IMR-90 (cell line): Measurements from ENCODE around the gene SCAMP2. TPM values are rescaled to one million over a fixed set of nuclear protein-coding genes. Genes with fewer than 3 reads are reported as not detected.

Experiments
- ATAC-seq: fragments of 200-7000 bp; cut with Tn5 transposase; 2 replicates; pipeline ENCODE4 v1.9.1; 2020; ENCODE audit warnings: low read depth, mild to moderate bottlenecking, moderate library complexity
- BruUV-seq: library from RNA; stranded (reverse); fragments of 400-500 nt; replicated peaks from 2 replicates; lab custom pipeline; 2021; lab: Mats Ljungman, UMichigan
- CTCF ChIA-PET: fragments of 300-600 bp; formaldehyde crosslinking; extraction: SDS; loops from one replicate; lab custom pipeline; 2021; ENCODE audit warnings: antibody characterized with exemption; lab: Yijun Ruan, JAX
- POLR2A ChIA-PET: fragments of 300-600 bp; sonication (Branson Sonifier 250); formaldehyde crosslinking; loops from one replicate; lab custom pipeline; 2022; ENCODE audit warnings: antibody characterized with exemption; ENCODE audit not compliant: unreplicated experiment; lab: Charles Lee
- DNase-seq: peaks from one replicate; pipeline ENCODE4 v3.0.0; 2013
- H2AFZ ChIP-seq: replicated peaks from 2 replicates; pipeline ENCODE3; 2013; ENCODE audit warnings: low read length, mild to moderate bottlenecking; ENCODE audit not compliant: poor library complexity
- H2AK5ac ChIP-seq: 2 replicates; pipeline ENCODE4 v1.6.1; 2013; ENCODE audit warnings: low read depth, low read length, inconsistent platforms
- H2AK9ac ChIP-seq: replicated peaks from 2 replicates; pipeline ENCODE3; 2013; ENCODE audit warnings: mild to moderate bottlenecking, low read depth, low read length, moderate library complexity; ENCODE audit not compliant: poor library complexity
- H2BK120ac ChIP-seq: 2 replicates; pipeline ENCODE4 v1.6.1; 2013; ENCODE audit warnings: low read depth, low read length, inconsistent platforms
- H2BK15ac ChIP-seq: 3 replicates; pipeline ENCODE4 v1.6.1; 2013; ENCODE audit warnings: low read depth, low read length, inconsistent platforms
- H2BK20ac ChIP-seq: 2 replicates; pipeline ENCODE4 v1.6.1; 2013; ENCODE audit warnings: low read depth, mild to moderate bottlenecking, inconsistent platforms, low read length, moderate library complexity
- H2BK5ac ChIP-seq: 2 replicates; pipeline ENCODE4 v1.6.1; 2013; ENCODE audit warnings: mild to moderate bottlenecking, low read depth, low read length, inconsistent platforms; ENCODE audit not compliant: poor library complexity, severe bottlenecking
- H3K14ac ChIP-seq: replicated peaks from 2 replicates; pipeline ENCODE4 v1.6.1; 2013; ENCODE audit warnings: low read depth, low read length, inconsistent platforms
- H3K18ac ChIP-seq: 2 replicates; pipeline ENCODE4 v1.6.1; 2013; ENCODE audit warnings: low read depth, low read length, control low read depth
- H3K23ac ChIP-seq: 2 replicates; pipeline ENCODE4 v1.6.1; 2013; ENCODE audit warnings: low read depth, low read length, inconsistent platforms
- H3K27ac ChIP-seq: 2 replicates; pipeline ENCODE4 v1.5.1; 2013; ENCODE audit warnings: mild to moderate bottlenecking, control low read depth, low read length; ENCODE audit not compliant: insufficient read depth
- H3K27me3 ChIP-seq: 2 replicates; pipeline ENCODE4 v1.6.1; 2013; ENCODE audit warnings: low read length; ENCODE audit not compliant: control insufficient read depth, insufficient read depth
- H3K36me3 ChIP-seq: 2 replicates; pipeline ENCODE4 v1.6.1; 2013; ENCODE audit warnings: low read length, mixed read lengths; ENCODE audit not compliant: control insufficient read depth, insufficient read depth
- H3K4ac ChIP-seq: 2 replicates; pipeline ENCODE4 v1.6.1; 2013; ENCODE audit warnings: low read depth, low read length, inconsistent platforms
- H3K4me1 ChIP-seq: 2 replicates; pipeline ENCODE4 v1.6.1; 2013; ENCODE audit warnings: low read length, mixed read lengths; ENCODE audit not compliant: control insufficient read depth, insufficient read depth
- H3K4me2 ChIP-seq: 2 replicates; pipeline ENCODE4 v1.6.1; 2013; ENCODE audit warnings: low read depth, mild to moderate bottlenecking, control low read depth, low read length, moderate library complexity
- H3K4me3 ChIP-seq: 2 replicates; pipeline ENCODE4 v1.5.1; 2013; ENCODE audit warnings: low read depth, mild to moderate bottlenecking, control low read depth, low read length, moderate library complexity; ENCODE audit not compliant: insufficient read depth
- H3K56ac ChIP-seq: 2 replicates; pipeline ENCODE4 v1.6.1; 2013; ENCODE audit warnings: low read length, inconsistent platforms; ENCODE audit not compliant: insufficient read depth; ENCODE audit errors: extremely low read depth
- H3K79me1 ChIP-seq, 2 experiments: 2 replicates each; pipeline ENCODE4 v1.6.1; 2013; ENCODE audit warnings: low read length in 2 of 2, inconsistent platforms in 1 of 2, low read depth in 1 of 2
- H3K9ac ChIP-seq: 2 replicates; pipeline ENCODE4 v1.6.1; 2013; ENCODE audit warnings: low read depth, low read length, control low read depth
- H3K9me1 ChIP-seq: 2 replicates; pipeline ENCODE4 v1.6.1; 2013; ENCODE audit warnings: low read length, inconsistent platforms; ENCODE audit not compliant: insufficient read depth
- H3K9me3 ChIP-seq: 2 replicates; pipeline ENCODE4 v1.6.1; 2013; ENCODE audit warnings: low read length; ENCODE audit not compliant: control insufficient read depth, insufficient read depth
- H4K20me1 ChIP-seq: 2 replicates; pipeline ENCODE4 v1.6.1; 2013; ENCODE audit warnings: low read length, inconsistent platforms; ENCODE audit not compliant: insufficient read depth
- H4K5ac ChIP-seq: 2 replicates; pipeline ENCODE4 v1.6.1; 2013; ENCODE audit warnings: mild to moderate bottlenecking, low read depth, low read length, control low read depth
- H4K8ac ChIP-seq, 2 experiments: 2 replicates each; pipeline ENCODE4 v1.6.1; 2013; ENCODE audit warnings: low read depth in 2 of 2, low read length in 2 of 2, control low read depth in 1 of 2, inconsistent platforms in 1 of 2
- H4K91ac ChIP-seq: 2 replicates; pipeline ENCODE4 v1.6.1; 2013; ENCODE audit warnings: low read depth, low read length, inconsistent platforms; ENCODE audit not compliant: insufficient read depth
- BHLHE40 ChIP-seq: fragments of 150-350 bp; IDR thresholded peaks from 2 replicates; pipeline ENCODE4 v1.6.1; 2016; ENCODE audit warnings: mild to moderate bottlenecking, low read depth, low read length
- CEBPB ChIP-seq: IDR thresholded peaks from 2 replicates; pipeline ENCODE4 v1.6.1; 2012; ENCODE audit warnings: low read depth, low read length, improper control_type of control experiment
- CHD1 ChIP-seq: IDR thresholded peaks from 2 replicates; pipeline ENCODE4 v1.6.1; 2012; ENCODE audit warnings: low read depth, low read length, improper control_type of control experiment
- CTCF ChIP-seq: conservative IDR thresholded peaks from 2 replicates; pipeline ENCODE4 v1.5.1; 2012; ENCODE audit warnings: mild to moderate bottlenecking, low read depth, low read length, improper control_type of control experiment
- FOS ChIP-seq: fragments of 150-350 bp; IDR thresholded peaks from 2 replicates; pipeline ENCODE4 v1.6.1; 2016; ENCODE audit warnings: low read depth, low read length
- MAFK ChIP-seq: IDR thresholded peaks from 2 replicates; pipeline ENCODE4 v1.6.1; 2012; ENCODE audit warnings: low read depth, low read length, improper control_type of control experiment
- MAZ ChIP-seq: IDR thresholded peaks from 2 replicates; pipeline ENCODE4 v1.6.1; 2012; ENCODE audit warnings: low read depth, mild to moderate bottlenecking, low read length, improper control_type of control experiment, moderate library complexity, borderline replicate concordance
- MXI1 ChIP-seq: IDR thresholded peaks from 2 replicates; pipeline ENCODE4 v1.6.1; 2012; ENCODE audit warnings: low read depth, mild to moderate bottlenecking, low read length, moderate library complexity, borderline replicate concordance
- POLR2A ChIP-seq: IDR thresholded peaks from 2 replicates; pipeline ENCODE4 v1.6.1; 2012; ENCODE audit warnings: mild to moderate bottlenecking, low read depth, low read length
- RAD21 ChIP-seq: IDR thresholded peaks from 2 replicates; pipeline ENCODE4 v1.6.1; 2012; ENCODE audit warnings: low read length, improper control_type of control experiment
- SMC3 ChIP-seq: fragments of 150-350 bp; IDR thresholded peaks from 2 replicates; pipeline ENCODE4 v1.6.1; 2016; ENCODE audit warnings: low read depth, mild to moderate bottlenecking, antibody characterized with exemption, low read length, moderate library complexity
- WGBS, 2 experiments: methylation state at CpG; one replicate each; pipeline versions ENCODE4 v1.1.5 to v1.1.7; 2013; ENCODE audit warnings: missing lambda C conversion rate in 2 of 2; ENCODE audit not compliant: insufficient read length in 1 of 2; ENCODE audit errors: extremely low coverage in 2 of 2; 5-methylcytosine and 5-hydroxymethylcytosine counted together
- dilution Hi-C: fragments of 300-500 bp; cut with HindIII; formaldehyde crosslinking; loops from one replicate; pipeline ENCODE4 v1.14.3; 2018; ENCODE audit warnings: low sequenced_read_pairs; ENCODE audit not compliant: unreplicated experiment
- in situ Hi-C: fragments of 300-500 bp; cut with MboI; formaldehyde crosslinking; loops from 3 replicates; pipeline ENCODE4 v1.14.3; 2019; ENCODE audit warnings: low sequenced_read_pairs, inconsistent platforms, mixed read lengths
- intact Hi-C: fragments of 100-400 bp; cut with micrococcal nuclease; formaldehyde crosslinking; loops from 2 replicates; pipeline ENCODE4 v1.10.0; 2022
- polyA plus RNA-seq, 3 experiments: library from polyadenylated mRNA; depleted of rRNA; stranded (reverse); fragments of >200 nt; gene quantifications; 2 replicates each; pipeline ENCODE4 v1.2.3, GENCODE V29; 2012; ENCODE audit warnings: low replicate concordance in 1 of 3
- total RNA-seq: library from RNA; depleted of rRNA; stranded (reverse); fragments of >200 nt; gene quantifications from 2 replicates; pipeline ENCODE4 v1.2.3, GENCODE V29; 2012
- TF ChIP-seq, protein P1 (sequence below): fragments of 150-350 bp; IDR thresholded peaks from 2 replicates; pipeline ENCODE4 v1.6.1; 2016; ENCODE audit warnings: low read depth, mild to moderate bottlenecking, low read length, moderate library complexity, borderline replicate concordance

SCAMP2 gene
- total and polyA plus RNA-seq, 2 of the 4 experiments (the other 2 are of a cell fraction): 25.8 to 111 TPM

DNA sequence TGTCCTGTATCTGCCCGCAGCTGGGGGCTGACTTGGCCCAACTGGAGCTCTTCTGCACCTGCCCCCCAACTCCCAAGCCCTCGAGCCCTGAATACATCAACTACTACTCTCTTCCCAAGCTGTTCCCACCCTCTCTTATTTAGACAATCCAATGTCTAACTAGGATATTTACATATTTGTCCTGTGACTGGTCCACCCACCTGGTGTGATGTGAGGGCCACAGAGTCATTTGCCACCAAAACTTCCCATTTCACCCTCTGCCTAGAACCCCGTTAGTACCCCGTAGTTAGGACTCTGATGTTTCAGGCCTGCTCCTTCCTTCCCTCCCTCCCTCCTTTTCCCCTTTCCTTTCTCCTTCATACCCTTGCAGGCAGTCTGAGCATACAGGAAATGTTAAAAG, 40.3 kb downstream of the SCAMP2 start (continued):
- TF ChIP-seq, protein P1, sequence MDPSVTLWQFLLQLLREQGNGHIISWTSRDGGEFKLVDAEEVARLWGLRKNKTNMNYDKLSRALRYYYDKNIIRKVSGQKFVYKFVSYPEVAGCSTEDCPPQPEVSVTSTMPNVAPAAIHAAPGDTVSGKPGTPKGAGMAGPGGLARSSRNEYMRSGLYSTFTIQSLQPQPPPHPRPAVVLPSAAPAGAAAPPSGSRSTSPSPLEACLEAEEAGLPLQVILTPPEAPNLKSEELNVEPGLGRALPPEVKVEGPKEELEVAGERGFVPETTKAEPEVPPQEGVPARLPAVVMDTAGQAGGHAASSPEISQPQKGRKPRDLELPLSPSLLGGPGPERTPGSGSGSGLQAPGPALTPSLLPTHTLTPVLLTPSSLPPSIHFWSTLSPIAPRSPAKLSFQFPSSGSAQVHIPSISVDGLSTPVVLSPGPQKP: no peak
- TF ChIP-seq MXI1 (no peak), SMC3 (no peak)

GRCh38 chr15:74831813-74832495, 41.2 kb downstream of the SCAMP2 start:
- intact Hi-C loops: no loop called here
- POLR2A ChIA-PET: no interaction called here
- TF ChIP-seq, protein P1: no peak
- TF ChIP-seq MAFK: no peak
- no peak for TF ChIP-seq MXI1
- no peak for TF ChIP-seq FOS
- TF ChIP-seq RAD21: no peak
- TF ChIP-seq CTCF: no peak
- no peak for TF ChIP-seq MAZ
- no peak for TF ChIP-seq POLR2A
- TF ChIP-seq CHD1: no peak
- TF ChIP-seq BHLHE40: no peak
- TF ChIP-seq CEBPB: no peak

More at GRCh38 chr15:74831813-74832495, 41.2 kb downstream of the SCAMP2 start:
- Histone ChIP-seq H4K5ac (no peak overlapping the region), H3K9ac (no peak overlapping the region), H2BK20ac (no peak overlapping the region), H3K27me3 (peaks cover 21% of the 10 kb centered on the region), H2AK9ac (no peak overlapping the region), H2BK15ac (no peak overlapping the region), H2BK120ac (no peak overlapping the region), H3K4me1 (no peaks in the 10 kb centered on the region), H3K9me1 (no peaks in the 10 kb centered on the region), H2AFZ (no peak overlapping the region), H4K91ac (no peak overlapping the region), H3K79me1 (no peaks in the 10 kb centered on the region), H3K4me2 (no peak overlapping the region), H3K4me3 (no peak overlapping the region), H3K9me3 (no peaks in the 10 kb centered on the region), H4K20me1 (no peaks in the 10 kb centered on the region; the same call in 1 of the 2 replicates), H2BK5ac (no peak overlapping the region), H3K14ac (no peak overlapping the region), H4K8ac (no peak overlapping the region), H3K4ac (no peak overlapping the region), H2AK5ac (no peak overlapping the region), H3K18ac (no peak overlapping the region), H3K23ac (no peak overlapping the region), H3K36me3 (peaks cover 3% of the 10 kb centered on the region; the same call in 1 of the 2 replicates), H3K27ac (no peak overlapping the region), H3K56ac (no peak overlapping the region)
- 0% methylated on average over 1 of the region's 15 CpGs; no CpG with 5 or more reads in 1 of the 2 experiments for WGBS, 2 experiments
- CTCF ChIA-PET: no interaction called here
- in situ Hi-C loops: no loop called here
- dilution Hi-C loops: no loop called here
- no peak for ATAC-seq
- BruUV-seq: no TSS peak
- DNase-seq: no peak
